ENCODE data around the gene HOXA11. TPM values are rescaled to one million over a fixed set of nuclear protein-coding genes. Genes with fewer than 3 reads are reported as not detected.

Gene HOXA11
- total RNA-seq, 2 experiments from 2014 or later: not detected

- intact Hi-C loops (cut with micrococcal nuclease; ENCODE audit: unreplicated experiment): no loop called here
- no peaks in the 10 kb centered on the region for H3K9me3 ChIP-seq (ENCODE audit: low read length)
- ChIA-PET CTCF (ENCODE audit: unreplicated experiment) (interaction anchor here (0.6 kb wide), 1 partner anchor 23 kb away, joined by 3 read pairs; no protein-coding TSS in a partner anchor), POLR2A (no interaction called here)
- peak overlapping the region; percentile 13; the same call in 1 of the 2 replicates for H2AFZ ChIP-seq (ENCODE audit: low read length)
- no peaks in the 10 kb centered on the region for H3K9me2 ChIP-seq (ENCODE audit: insufficient read depth, low read length)
- no TSS peak for BruUV-seq (replicated peaks)
- H3K4me3 ChIP-seq (ENCODE audit: low read depth, low read length, poor library complexity, severe bottlenecking): no peak overlapping the region
- TF ChIP-seq CTCF (conservative IDR thresholded peaks at IDR 0.05; ENCODE audit: low read length) (no peak), EZH2phosphoT487 (IDR thresholded peaks at IDR 0.05; ENCODE audit: borderline replicate concordance, low read depth, low read length) (no peak)
- H3K27ac ChIP-seq (ENCODE audit: low read depth, low read length, poor library complexity, severe bottlenecking): no peak overlapping the region
- H4K20me1 ChIP-seq (ENCODE audit: insufficient read depth, low read length): no peaks in the 10 kb centered on the region
- DNase-seq (ENCODE audit: low spot score): no peak
- no peaks in the 10 kb centered on the region for H3K79me2 ChIP-seq (ENCODE audit: insufficient read depth, low read depth, low read length)
- H3K36me3 ChIP-seq (ENCODE audit: insufficient read depth, low read length): no peaks in the 10 kb centered on the region
- H3K4me2 ChIP-seq (ENCODE audit: low read length): no peak overlapping the region
- H3K4me1 ChIP-seq (ENCODE audit: insufficient read depth, low read length, poor library complexity, severe bottlenecking): peaks cover 17% of the 10 kb centered on the region
Measured at GRCh38 chr7:27202018-27202861, 17.2 kb upstream of the HOXA11 start.

- ChIA-PET CTCF (ENCODE audit: unreplicated experiment) (interaction anchor here (0.6 kb wide), 1 partner anchor 22 kb away, joined by 3 read pairs; no protein-coding TSS in a partner anchor), POLR2A (no interaction called here)
- H3K9me2 ChIP-seq (ENCODE audit: insufficient read depth, low read length): no peaks in the 10 kb centered on the region
- peak overlapping the region; percentile 86 for H3K4me2 ChIP-seq (ENCODE audit: low read length)
- intact Hi-C loops (cut with micrococcal nuclease; ENCODE audit: unreplicated experiment): no loop called here
- peak overlapping the region; percentile 13; the same call in 1 of the 2 replicates for H2AFZ ChIP-seq (ENCODE audit: low read length)
- H3K36me3 ChIP-seq (ENCODE audit: insufficient read depth, low read length): no peaks in the 10 kb centered on the region
- H4K20me1 ChIP-seq (ENCODE audit: insufficient read depth, low read length): no peaks in the 10 kb centered on the region
- no peaks in the 10 kb centered on the region for H3K79me2 ChIP-seq (ENCODE audit: insufficient read depth, low read depth, low read length)
- no peak overlapping the region for H3K27ac ChIP-seq (ENCODE audit: low read depth, low read length, poor library complexity, severe bottlenecking)
- no peak for DNase-seq (ENCODE audit: low spot score)
- no peak overlapping the region for H3K4me3 ChIP-seq (ENCODE audit: low read depth, low read length, poor library complexity, severe bottlenecking)
- TF ChIP-seq CTCF (conservative IDR thresholded peaks at IDR 0.05; ENCODE audit: low read length) (no peak), EZH2phosphoT487 (IDR thresholded peaks at IDR 0.05; ENCODE audit: borderline replicate concordance, low read depth, low read length) (no peak)
- H3K4me1 ChIP-seq (ENCODE audit: insufficient read depth, low read length, poor library complexity, severe bottlenecking): peaks cover 17% of the 10 kb centered on the region
- BruUV-seq (replicated peaks): no TSS peak
- no peaks in the 10 kb centered on the region for H3K9me3 ChIP-seq (ENCODE audit: low read length)
Measured at GRCh38 chr7:27201580-27202017, 16.6 kb upstream of the HOXA11 start.

All from OCI-LY7 (cell line).